Retinal pigment epithelial cell (primary cell): ENCODE data around the gene STK38.

Experiments
- DNase-seq: peaks from one replicate; pipeline ENCODE4 v3.0.0-alpha.2; 2010; ENCODE audit warnings: low read depth
- H3K4me3 ChIP-seq: 2 replicates; pipeline ENCODE4 v1.5.1; 2011; ENCODE audit warnings: mild to moderate bottlenecking, low read length, control low read depth, moderate library complexity
- CTCF ChIP-seq: conservative IDR thresholded peaks from 2 replicates; pipeline ENCODE4 v1.5.1; 2011; ENCODE audit warnings: low read depth, low read length, control low read depth, inconsistent platforms

The STK38 gene

GRCh38 chr6:36469148-36469661 lies 78.1 kb downstream of the STK38 start:
- DNase-seq: no peak
- H3K4me3 ChIP-seq: no peak overlapping the region
- TF ChIP-seq CTCF: no peak

GRCh38 chr6:36467625-36468024 lies 79.7 kb downstream of the STK38 start:
- no peak overlapping the region for H3K4me3 ChIP-seq
- no peak for TF ChIP-seq CTCF
- no peak for DNase-seq

- no peak for TF ChIP-seq CTCF
- DNase-seq: no peak
Measured at GRCh38 chr6:36464233-36464632, 83.0 kb downstream of the STK38 start.

GRCh38 chr6:36463676-36464075 lies 83.6 kb downstream of the STK38 start:
- DNase-seq: no peak
- no peak overlapping the region for H3K4me3 ChIP-seq
- no peak for TF ChIP-seq CTCF

More at GRCh38 chr6:36464233-36464632, 83.0 kb downstream of the STK38 start:
- no peak overlapping the region for H3K4me3 ChIP-seq

- no peak for DNase-seq
- no peak overlapping the region for H3K4me3 ChIP-seq
- TF ChIP-seq CTCF: no peak
Measured at GRCh38 chr6:36461646-36462045, 85.6 kb downstream of the STK38 start.

- DNase-seq: no peak
- H3K4me3 ChIP-seq: no peak overlapping the region
- TF ChIP-seq CTCF: no peak
Measured at GRCh38 chr6:36460916-36461315, 86.4 kb downstream of the STK38 start.

- DNase-seq: no peak
- no peak for TF ChIP-seq CTCF
- H3K4me3 ChIP-seq: no peak overlapping the region
Measured at GRCh38 chr6:36459501-36459900, 87.8 kb downstream of the STK38 start.
